Common myeloid progenitor, CD34-positive (primary cell): Measurements from ENCODE around the gene TMEM253. TPM values are rescaled to one million over a fixed set of nuclear protein-coding genes. Genes with fewer than 3 reads are reported as not detected.
A peak's percentile ranks its signal among the peaks of the same experiment; 100 is the strongest.

Source experiments
- CTCF ChIA-PET: fragments of 350-600 bp; sonication (Branson Sonifier 250); formaldehyde crosslinking; loops from one replicate; lab custom pipeline; 2021; ENCODE audit warnings: antibody characterized with exemption; lab: Charles Lee
- POLR2A ChIA-PET: fragments of 350-600 bp; sonication (Branson Sonifier 250); formaldehyde crosslinking; loops from one replicate; lab custom pipeline; 2021; ENCODE audit warnings: antibody characterized with exemption; lab: Charles Lee
- DNase-seq, 3 donors: peaks; one replicate each; pipeline versions ENCODE4 v3.0.0 to v3.0.0-alpha.2; 2013
- H3K27ac ChIP-seq, 2 experiments: 1 replicate in 1 of 2; 2 replicates in 1 of 2; pipeline ENCODE4 v1.7.0; 2013; ENCODE audit warnings: inconsistent platforms in 2 of 2, low read length in 2 of 2, mild to moderate bottlenecking in 2 of 2, low read depth in 1 of 2, moderate library complexity in 1 of 2; ENCODE audit not compliant: severe bottlenecking in 2 of 2, insufficient read depth in 1 of 2, poor library complexity in 1 of 2
- H3K27me3 ChIP-seq, 5 experiments: replicated peaks in 2 of 5; 1 replicate in 3 of 5; 2 replicates in 2 of 5; pipeline versions ENCODE4 v1.6.1 to v1.7.0; 2013; ENCODE audit warnings: low read length in 4 of 5, mild to moderate bottlenecking in 2 of 5, moderate library complexity in 2 of 5, inconsistent platforms in 1 of 5; ENCODE audit not compliant: insufficient read depth in 5 of 5, control insufficient read depth in 4 of 5
- H3K36me3 ChIP-seq, 4 experiments: 1 replicate in 2 of 4; 2 replicates in 2 of 4; pipeline versions ENCODE4 v1.6.1 to v1.7.0; 2013; ENCODE audit warnings: low read length in 3 of 4, control low read depth in 1 of 4, mild to moderate bottlenecking in 1 of 4; ENCODE audit not compliant: control insufficient read depth in 4 of 4, insufficient read depth in 4 of 4
- H3K4me1 ChIP-seq, 4 experiments: 1 replicate in 3 of 4; 2 replicates in 1 of 4; pipeline versions ENCODE4 v1.6.1 to v1.7.1; 2013; ENCODE audit warnings: low read length in 3 of 4, mild to moderate bottlenecking in 3 of 4, control low read depth in 1 of 4, inconsistent platforms in 1 of 4, moderate library complexity in 1 of 4; ENCODE audit not compliant: control insufficient read depth in 4 of 4, insufficient read depth in 4 of 4; ENCODE audit errors: control extremely low read depth in 1 of 4
- H3K4me3 ChIP-seq, 7 experiments: 1 replicate in 4 of 7; 2 replicates in 3 of 7; pipeline versions ENCODE4 v1.5.1 to v1.7.0; 2013; ENCODE audit warnings: mild to moderate bottlenecking in 7 of 7, low read length in 6 of 7, moderate library complexity in 6 of 7, inconsistent platforms in 2 of 7, low read depth in 2 of 7, control low read depth in 1 of 7; ENCODE audit not compliant: insufficient read depth in 4 of 7, control insufficient read depth in 1 of 7; ENCODE audit errors: extremely low read depth in 1 of 7
- H3K9me3 ChIP-seq, 5 experiments: 1 replicate in 4 of 5; 2 replicates in 1 of 5; pipeline versions ENCODE4 v1.6.1 to v1.7.1; 2013; ENCODE audit warnings: low read length in 4 of 5, mild to moderate bottlenecking in 2 of 5, inconsistent platforms in 1 of 5, low read depth in 1 of 5, moderate library complexity in 1 of 5; ENCODE audit not compliant: control insufficient read depth in 4 of 5, insufficient read depth in 2 of 5; ENCODE audit errors: control extremely low read depth in 1 of 5
- WGBS: methylation state at CpG from one replicate; pipeline ENCODE4 v1.1.5; 2013; ENCODE audit not compliant: insufficient coverage; 5-methylcytosine and 5-hydroxymethylcytosine counted together
- polyA plus RNA-seq: library from polyadenylated mRNA; unstranded; fragments of 120-200 nt; gene quantifications from one replicate; pipeline ENCODE4 v1.2.1, GENCODE V29; 2013

The TMEM253 gene
- polyA plus RNA-seq: 0.63 TPM

GRCh38 chr14:21100931-21101330 is at the start of gene TMEM253:
TSS of gene TMEM253 (plus strand) at chr14:21101066. CDS start at chr14:21101344, 278 bp downstream.
- Histone ChIP-seq H3K4me3 (no peak within 1 kb of the TSS), H3K27me3 (peaks cover 0 to 2% (median 0%) of the 10 kb centered on the region in 5 experiments), H3K36me3 (no peaks in the 10 kb centered on the region), H3K9me3 (no peaks in the 10 kb centered on the region), H3K4me1 (peaks cover 12 to 52% (median 41%) of the 10 kb centered on the region in 4 experiments), H3K27ac (peak within 1 kb of the TSS in 1 of 2 experiments; percentile 9)
- POLR2A ChIA-PET: no interaction called here
- no peak for DNase-seq
- 100% methylated on average over 3 of the region's 5 CpGs for WGBS
- CTCF ChIA-PET: interaction anchor here (1.3 to 12.2 kb wide), 8 partner anchors 6 to 104 kb away, joined by 3 to 204 read pairs (median 86); partner anchors contain the start of genes ARHGEF40 and ZNF219

GRCh38 chr14:21053184-21054122 is 47.4 kb upstream of the TMEM253 start:
- H3K27ac ChIP-seq: no peak overlapping the region
- peaks cover 0 to 4% (median 2%) of the 10 kb centered on the region in 4 experiments for H3K4me1 ChIP-seq
- H3K4me3 ChIP-seq: no peak overlapping the region
- ChIA-PET POLR2A (no interaction called here), CTCF (interaction anchor here (0.8 to 1.3 kb wide), 4 partner anchors 10 to 54 kb away, joined by 3 to 5 read pairs (median 3); no protein-coding TSS in a partner anchor)
- WGBS: 97% methylated on average over 19 of the region's 20 CpGs
- DNase-seq: no peak
- no peaks in the 10 kb centered on the region for H3K27me3 ChIP-seq
- H3K9me3 ChIP-seq: no peaks in the 10 kb centered on the region
- H3K36me3 ChIP-seq: no peaks in the 10 kb centered on the region

GRCh38 chr14:21054123-21054767 is 46.6 kb upstream of the TMEM253 start:
- H3K4me3 ChIP-seq: no peak overlapping the region
- WGBS: 40% methylated on average over 1 of the region's 3 CpGs
- peaks cover 0 to 4% (median 2%) of the 10 kb centered on the region in 4 experiments for H3K4me1 ChIP-seq
- no peaks in the 10 kb centered on the region for H3K9me3 ChIP-seq
- no peaks in the 10 kb centered on the region for H3K36me3 ChIP-seq
- ChIA-PET CTCF (interaction anchor here (0.8 to 1.3 kb wide), 4 partner anchors 11 to 53 kb away, joined by 3 to 5 read pairs (median 3); no protein-coding TSS in a partner anchor), POLR2A (no interaction called here)
- no peak overlapping the region for H3K27ac ChIP-seq
- H3K27me3 ChIP-seq: no peaks in the 10 kb centered on the region
- no peak for DNase-seq

- Histone ChIP-seq H3K27me3 (no peaks in the 10 kb centered on the region), H3K36me3 (no peaks in the 10 kb centered on the region), H3K4me1 (peaks cover 0 to 4% (median 2%) of the 10 kb centered on the region in 4 experiments), H3K27ac (no peak overlapping the region), H3K9me3 (no peaks in the 10 kb centered on the region), H3K4me3 (no peak overlapping the region)
- ChIA-PET CTCF (no interaction called here), POLR2A (no interaction called here)
- no peak for DNase-seq
- no CpG with 5 or more reads among the region's 4 CpGs for WGBS
Observed at GRCh38 chr14:21054768-21055145, 46.1 kb upstream of the TMEM253 start.

- no peaks in the 10 kb centered on the region for H3K36me3 ChIP-seq
- ChIA-PET POLR2A (no interaction called here), CTCF (interaction anchor here (0.9 to 4.7 kb wide), 7 partner anchors 12 to 49 kb away, joined by 4 to 28 read pairs (median 6); no protein-coding TSS in a partner anchor)
- no peak overlapping the region for H3K27ac ChIP-seq
- DNase-seq: no peak
- H3K9me3 ChIP-seq: no peaks in the 10 kb centered on the region
- H3K4me1 ChIP-seq: peaks cover 0 to under 1% (median under 1%) of the 10 kb centered on the region in 4 experiments
- no peaks in the 10 kb centered on the region for H3K27me3 ChIP-seq
- H3K4me3 ChIP-seq: no peak overlapping the region
- 96% methylated on average over 3 of the region's 5 CpGs for WGBS
Observed at GRCh38 chr14:21055432-21056117, 45.3 kb upstream of the TMEM253 start.

DNA sequence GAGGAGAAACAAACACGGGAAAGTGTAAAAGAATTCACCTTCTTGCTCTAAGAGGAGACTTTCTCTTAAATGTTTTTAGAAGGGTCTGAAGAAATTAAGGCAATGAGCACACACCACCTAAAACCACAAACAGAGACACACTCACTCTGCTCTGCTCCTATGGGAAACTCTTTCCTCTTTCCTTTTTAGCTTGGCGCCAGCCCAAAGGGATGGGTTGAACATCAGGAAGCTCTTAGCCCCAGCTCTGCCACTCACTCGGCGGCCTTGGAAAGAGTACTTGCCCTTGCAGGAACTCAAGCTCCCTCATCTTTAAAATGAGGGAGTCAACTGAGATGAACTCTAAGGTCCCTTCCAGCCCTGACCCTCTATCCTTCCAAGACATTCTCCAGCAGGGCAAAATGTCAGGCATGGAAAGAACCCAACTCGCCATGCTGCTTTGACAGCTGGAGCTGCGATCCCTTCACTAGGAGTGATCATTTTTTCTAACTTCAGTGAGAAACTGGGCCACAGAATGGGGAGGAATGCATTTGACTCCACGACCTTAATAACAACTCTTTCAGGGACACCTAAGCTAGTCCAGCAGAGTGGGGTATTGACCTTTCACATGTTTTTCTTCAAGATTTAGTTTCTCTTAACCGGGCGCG is 44.2 kb upstream of the TMEM253 start:
- POLR2A ChIA-PET: interaction anchor here (0.5 kb wide), 1 partner anchor 10 kb away, joined by 3 read pairs; no protein-coding TSS in a partner anchor
- Histone ChIP-seq H3K36me3 (no peaks in the 10 kb centered on the region), H3K4me3 (no peak overlapping the region), H3K27ac (no peak overlapping the region), H3K4me1 (no peaks in the 10 kb centered on the region), H3K27me3 (peaks cover 0 to 2% (median 0%) of the 10 kb centered on the region in 5 experiments), H3K9me3 (no peaks in the 10 kb centered on the region)
- no peak for DNase-seq
- 73% methylated on average over 6 of the region's 10 CpGs for WGBS
- CTCF ChIA-PET: interaction anchor here (0.7 to 4.7 kb wide), 12 partner anchors 9 to 68 kb away, joined by 3 to 28 read pairs (median 6); no protein-coding TSS in a partner anchor
